H1 (cell line): Measurements from ENCODE around the gene RIPPLY1. TPM values are rescaled to one million over a fixed set of nuclear protein-coding genes. Genes with fewer than 3 reads are reported as not detected.

Source experiments
- SUZ12 ChIP-seq: fragments of 200-600 bp; sonication (generic); IDR thresholded peaks from 2 replicates; pipeline ENCODE4 v1.6.1; 2012; ENCODE audit warnings: mild to moderate bottlenecking, inconsistent platforms, low read length, moderate library complexity, mixed read lengths
- polyA plus RNA-seq, 7 experiments: library from polyadenylated mRNA; depleted of rRNA in 3 of 7; stranded (reverse) in 5 of 7; unstranded in 2 of 7; fragments of >200 nt in 5 of 7; fragments of 200-250 nt in 2 of 7; gene quantifications; 1 replicate in 5 of 7; 2 replicates in 1 of 7; 4 replicates in 1 of 7; pipeline versions ENCODE4 v1.2.1 to v1.2.3, GENCODE V29; 2011 to 2013; ENCODE audit warnings: missing spikeins in 2 of 7, mixed read lengths in 2 of 7
- total RNA-seq: library from RNA; stranded (reverse); fragmentation: NEBNext Ultra II Directional; extraction: Animal tissue kit (Norgen Biotek cat#: 25700); gene quantifications from 2 replicates; pipeline ENCODE4 v1.2.1, GENCODE V29; 2021

Gene RIPPLY1
- total and polyA plus RNA-seq, 2 of the 8 experiments (the other 6 are each of a cell fraction or from before 2014, with no cell fraction given) = not detected

DNA sequence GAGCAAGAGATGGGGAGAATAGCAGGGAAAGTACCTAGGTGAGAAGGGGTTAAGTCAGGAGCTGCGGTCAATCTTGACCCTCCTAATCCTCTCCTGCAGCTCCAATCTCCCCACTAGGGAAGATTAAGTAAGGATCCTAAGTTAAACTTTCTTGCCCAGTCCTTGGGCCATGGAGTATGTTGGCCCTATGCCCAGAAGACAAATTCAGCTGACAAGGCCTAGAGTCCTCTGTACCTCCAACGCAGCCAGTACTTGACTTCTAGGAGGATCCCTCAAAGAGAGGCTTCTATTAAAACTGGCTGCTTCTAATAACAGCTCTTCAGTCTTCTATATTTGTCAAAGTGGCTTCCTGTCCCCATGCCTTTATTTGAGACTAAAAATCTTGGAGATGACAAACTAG lies 18.5 kb upstream of the RIPPLY1 start (continued):
- no peak for TF ChIP-seq SUZ12
